ENCODE data around the gene PKHD1. TPM values are rescaled to one million over a fixed set of nuclear protein-coding genes. Genes with fewer than 3 reads are reported as not detected.

PKHD1 gene
- total RNA-seq, 1 experiment from 2014 or later: 0.09 TPM

DNA sequence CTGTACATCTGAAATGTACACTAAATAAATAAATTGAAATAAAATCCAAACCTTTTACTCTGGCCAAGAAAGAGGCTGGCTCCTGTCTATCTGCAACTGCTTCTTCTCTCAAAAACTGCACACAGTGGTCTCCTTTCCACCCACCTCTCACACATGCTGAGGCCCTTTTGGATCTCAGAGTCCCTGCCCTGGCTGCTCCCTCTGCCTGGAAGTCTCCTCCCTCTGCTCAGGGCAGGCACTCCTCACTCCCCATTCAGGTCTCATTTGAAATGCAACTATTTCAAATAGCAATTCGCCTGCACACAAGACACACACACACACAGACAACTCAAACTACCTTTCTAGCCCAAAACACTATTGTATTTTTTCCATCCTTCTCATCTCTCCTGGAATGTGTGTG is 348.8 kb downstream of the PKHD1 start:
- Histone ChIP-seq H4K8ac (replicated peaks; ENCODE audit: insufficient read length, low read depth, low read length) (no peak overlapping the region), H3K27me3 (ENCODE audit: insufficient read depth, low read length) (no peaks in the 10 kb centered on the region), H3K4me2 (ENCODE audit: insufficient read depth, insufficient read length, low read length) (no peak overlapping the region), H3K79me1 (ENCODE audit: insufficient read depth, low read depth, low read length, poor library complexity, severe bottlenecking) (no peaks in the 10 kb centered on the region), H2AFZ (ENCODE audit: low read length) (no peak overlapping the region), H3K23me2 (ENCODE audit: insufficient read length, low read depth, low read length, poor library complexity, severe bottlenecking) (no peaks in the 10 kb centered on the region), H3K27ac (ENCODE audit: insufficient read length, low read depth, low read length) (no peak overlapping the region), H3K18ac (ENCODE audit: insufficient read length, low read depth, low read length) (no peak overlapping the region), H3K79me2 (ENCODE audit: insufficient read depth, low read length) (no peaks in the 10 kb centered on the region), H4K91ac (ENCODE audit: insufficient read length, low read depth, low read length) (no peak overlapping the region), H3T11ph (ENCODE audit: low read length) (no peak overlapping the region), H3K56ac (ENCODE audit: insufficient read length, low read depth, low read length) (no peak overlapping the region), H3K9me3 (ENCODE audit: control insufficient read depth, low read depth, low read length) (no peaks in the 10 kb centered on the region), H4K20me1 (ENCODE audit: control insufficient read depth, insufficient read depth, insufficient read length) (no peaks in the 10 kb centered on the region), H2BK12ac (ENCODE audit: insufficient read length, low read depth, low read length) (no peak overlapping the region), H3K4ac (ENCODE audit: low read depth, low read length) (no peak overlapping the region), H3K4me1 (ENCODE audit: insufficient read depth, low read length) (no peaks in the 10 kb centered on the region; the same call in 1 of the 2 replicates), H3K14ac (ENCODE audit: insufficient read depth, low read length) (no peak overlapping the region), H3K9ac (ENCODE audit: extremely low read depth, insufficient read length, low read length) (no peak overlapping the region), H4K5ac (ENCODE audit: insufficient read length, low read depth, low read length) (no peak overlapping the region), H3K23ac (ENCODE audit: insufficient read length, low read depth, low read length) (no peak overlapping the region), H2BK5ac (ENCODE audit: insufficient read length, low read length) (no peak overlapping the region), H2BK120ac (ENCODE audit: low read depth, low read length, poor library complexity, severe bottlenecking) (no peak overlapping the region), H2AK5ac (ENCODE audit: insufficient read length, low read length) (no peak overlapping the region), H2BK15ac (ENCODE audit: low read depth, low read length) (no peak overlapping the region), H2BK20ac (ENCODE audit: low read depth, low read length, poor library complexity, severe bottlenecking) (no peak overlapping the region)
- Mint-ChIP-seq H3K36me3 (ENCODE audit: insufficient read depth in 1 of 3, low read depth in 3 of 3) (no peaks in the 10 kb centered on the region), H3K27me3 (ENCODE audit: low read depth) (no peaks in the 10 kb centered on the region), H3K4me1 (peaks cover 5 to 8% of the 10 kb centered on the region in 2 experiments), H3K27ac (peak overlapping the region in 1 of 3 experiments; percentile 3; a peak in 1 of 7 replicates), H3K4me3 (no peak overlapping the region), H3K9me3 (no peaks in the 10 kb centered on the region)
- WGBS (ENCODE audit: extremely low coverage, insufficient read length, low lambda C conversion rate): no CpG with 5 or more reads among the region's 1 CpG
- DNase-seq: no peak
- no peak for TF ChIP-seq CTCF (conservative IDR thresholded peaks at IDR 0.05)
